H4 (cell line): ENCODE measurements around the gene SLITRK1. TPM values are rescaled to one million over a fixed set of nuclear protein-coding genes. Genes with fewer than 3 reads are reported as not detected.

ENCODE experiments used
- DNase-seq: peaks from one replicate; pipeline ENCODE4 v3.0.0-alpha.2; 2015; ENCODE audit warnings: low spot score
- total RNA-seq: library from RNA; depleted of rRNA; stranded (reverse); fragments of >200 nt; shearing (Covaris generic); gene quantifications from 2 replicates; pipeline ENCODE4 v1.2.3, GENCODE V29; 2014

The SLITRK1 gene
- total RNA-seq, 1 experiment from 2014 or later: not detected

DNA sequence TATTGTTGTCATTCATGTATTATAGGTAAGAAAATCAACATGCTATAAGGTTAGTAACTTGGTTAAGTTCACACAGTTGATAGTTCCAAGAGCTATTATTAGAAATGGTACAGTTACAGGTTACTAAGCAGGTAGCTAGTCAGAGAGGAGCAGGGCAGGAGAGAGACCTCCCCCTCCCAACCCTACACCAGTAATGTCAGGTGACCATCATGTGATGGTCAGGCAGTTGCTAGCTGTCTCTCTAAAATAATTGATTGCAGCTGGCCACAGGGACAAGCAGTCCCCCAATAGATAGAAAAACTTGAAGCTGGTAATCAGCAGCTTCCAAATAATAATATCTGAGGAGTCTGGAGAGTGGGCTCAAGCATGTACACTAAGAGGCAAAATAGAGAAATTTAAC lies 14.6 kb downstream of the SLITRK1 start:
- no peak for DNase-seq

DNA sequence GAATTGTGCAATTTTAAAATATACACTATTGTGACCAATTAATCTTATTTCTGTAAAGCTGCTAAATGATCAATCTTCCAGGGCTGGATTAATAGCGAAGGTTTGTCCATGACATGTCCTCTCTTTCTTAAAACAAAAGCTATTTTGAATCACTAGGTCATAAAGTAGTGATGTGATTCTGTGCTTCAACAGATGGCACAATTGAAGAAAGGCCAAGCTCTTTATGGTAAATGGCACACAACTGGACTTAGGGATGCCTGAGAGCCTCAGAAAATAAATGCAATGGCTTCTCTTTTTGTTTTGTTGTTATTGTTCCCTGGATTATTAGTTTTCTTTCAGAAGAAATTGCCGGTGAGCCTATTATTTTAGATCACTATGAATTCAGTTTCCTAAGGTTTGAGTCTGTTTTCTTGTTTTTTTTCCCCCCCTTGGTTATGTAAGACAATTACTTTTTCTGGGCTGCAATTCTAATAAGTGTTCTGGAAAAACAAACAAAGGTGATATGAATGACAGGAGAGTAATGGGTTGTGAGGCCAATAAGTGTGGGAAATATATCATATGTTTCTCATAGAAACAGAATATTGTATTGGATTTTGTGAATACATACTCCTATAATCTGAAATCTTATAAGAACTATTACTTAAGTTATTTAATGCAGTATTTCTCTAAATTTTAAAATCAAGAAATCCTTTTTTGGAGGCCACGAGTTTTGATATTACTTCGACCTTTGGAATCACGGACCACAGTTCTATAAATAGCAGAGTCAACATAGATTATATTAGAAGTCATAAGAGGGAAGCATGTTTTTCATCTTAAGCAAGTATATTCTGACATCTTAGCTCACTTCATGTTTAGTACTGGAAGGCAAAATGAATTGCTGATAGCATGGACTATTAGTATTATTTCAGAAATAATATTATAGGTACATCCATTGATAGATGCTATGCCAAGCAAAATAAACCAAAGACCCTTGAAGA lies 16.8 kb downstream of the SLITRK1 start:
- no peak for DNase-seq

DNA sequence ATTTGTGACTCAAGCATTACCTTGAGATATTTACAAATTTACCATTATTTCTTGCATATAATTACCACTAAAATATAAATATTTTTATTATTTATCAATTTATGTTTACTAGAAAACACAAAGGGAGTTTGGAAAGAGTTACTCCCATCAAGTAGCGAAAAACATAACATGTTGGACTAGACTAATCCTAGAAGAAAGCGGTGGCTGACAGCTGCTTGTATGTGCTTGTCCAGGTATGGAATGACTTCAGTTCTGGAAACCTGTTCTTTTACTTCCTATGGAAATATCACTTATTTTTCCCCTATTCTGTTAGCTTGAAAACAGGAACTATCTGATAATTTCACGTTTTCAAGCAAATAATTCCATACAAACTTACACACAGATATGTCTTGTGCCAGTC lies 28.5 kb downstream of the SLITRK1 start:
- no peak for DNase-seq

DNA sequence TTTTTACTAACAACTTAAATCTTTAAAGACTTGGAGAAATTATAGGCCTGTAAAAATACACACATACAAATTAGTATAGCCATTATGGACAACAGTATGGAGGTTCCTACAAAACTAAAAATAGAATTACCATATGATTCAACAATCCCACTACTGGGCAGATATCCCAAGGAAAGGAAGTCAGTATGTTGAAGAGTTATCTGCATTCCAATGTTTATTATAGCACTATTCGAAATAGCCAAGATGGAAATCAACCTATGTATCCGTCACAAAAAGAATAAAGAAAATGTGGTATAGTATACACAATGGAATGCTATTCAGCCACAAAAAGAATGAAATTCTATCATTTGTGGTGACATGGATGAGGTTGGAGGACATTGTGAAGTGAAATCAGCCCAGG lies 37.2 kb downstream of the SLITRK1 start:
- no peak for DNase-seq

DNA sequence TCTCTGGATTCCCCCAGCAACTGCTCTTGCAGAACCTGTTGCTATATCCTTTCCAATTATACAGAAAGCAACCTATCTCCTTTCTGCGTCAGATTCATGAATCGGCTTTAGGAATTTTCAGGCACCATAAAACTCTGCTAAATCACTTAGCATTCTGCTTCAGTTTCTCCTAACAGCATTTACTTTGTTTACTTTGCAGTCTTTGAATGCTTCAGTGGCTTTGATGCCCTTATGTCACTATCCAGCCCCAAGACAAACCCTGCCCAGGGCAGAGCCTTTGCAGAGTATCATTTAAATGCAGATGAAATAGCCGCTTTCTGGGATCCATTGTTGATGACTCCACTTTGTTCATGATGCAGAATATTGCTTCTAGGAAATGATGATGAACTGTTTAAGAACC lies 43.1 kb downstream of the SLITRK1 start:
- DNase-seq: no peak

DNA sequence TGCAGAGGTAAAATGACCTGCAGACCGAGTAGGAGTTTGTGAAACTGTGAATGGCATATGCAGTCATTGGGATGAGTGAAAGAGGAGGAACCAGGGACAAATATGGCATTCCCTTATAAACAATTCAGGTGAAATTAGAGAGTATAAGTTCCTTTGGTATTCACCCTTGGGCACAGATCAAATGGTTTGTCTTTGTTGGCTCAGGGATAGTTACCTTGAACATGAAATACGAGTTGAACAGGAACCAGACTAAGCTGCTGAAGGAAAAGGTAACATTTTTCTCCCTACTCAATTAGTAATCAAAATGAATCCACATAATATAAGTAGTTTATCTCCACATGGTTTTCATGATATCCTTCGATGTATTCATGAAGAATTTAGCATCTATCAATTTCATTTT lies 50.5 kb downstream of the SLITRK1 start:
- DNase-seq: no peak

DNA sequence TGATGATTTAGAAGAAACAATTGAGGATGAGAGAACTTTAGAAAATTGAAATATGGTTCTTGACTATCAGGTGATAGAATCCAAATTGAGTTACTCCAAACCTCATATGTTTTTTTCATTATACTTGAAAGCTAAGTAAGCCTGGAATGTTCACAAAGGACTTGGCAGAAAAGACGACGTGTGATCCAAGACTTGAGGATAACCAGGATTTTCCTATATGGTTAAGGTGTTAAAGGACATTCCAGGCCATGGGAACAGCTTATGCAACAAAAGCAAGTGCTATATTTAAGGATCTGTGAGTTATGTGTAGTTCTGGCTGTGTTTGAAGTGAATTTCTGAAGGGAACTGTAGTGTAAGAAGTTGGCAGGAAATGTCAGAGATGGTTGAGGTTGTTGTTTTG lies 52.5 kb downstream of the SLITRK1 start:
- DNase-seq: no peak

DNA sequence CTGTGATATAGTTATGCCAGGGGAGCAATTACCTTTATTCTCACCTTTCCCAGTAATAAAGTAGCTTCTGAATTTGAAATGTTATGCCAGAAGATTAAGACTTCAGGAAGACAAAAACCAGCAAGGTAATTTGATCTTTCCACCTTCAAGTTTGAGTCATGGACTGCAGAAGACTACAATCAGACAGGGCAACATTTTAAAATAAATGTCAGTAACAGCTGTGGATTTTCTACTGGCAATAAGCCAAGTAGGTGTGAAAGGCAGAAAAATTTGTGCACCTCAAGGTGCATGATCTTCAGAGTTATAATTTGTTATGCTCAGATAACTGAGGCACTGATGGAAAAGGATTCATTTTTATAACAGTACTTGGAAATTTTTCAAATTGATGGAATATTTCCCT lies 54.9 kb downstream of the SLITRK1 start:
- DNase-seq: no peak
